SU-DHL-6 (cell line): Measurements from ENCODE around the gene CEP78.

Experiments used
- EZH2phosphoT487 ChIP-seq: fragments of 200-600 bp; sonication (generic), shearing (Covaris generic); conservative IDR thresholded peaks from 2 replicates; pipeline ENCODE4 v1.6.1; 2018; ENCODE audit warnings: mild to moderate bottlenecking, antibody characterized with exemption, low read length, moderate library complexity, mixed read lengths
- TF ChIP-seq, protein P1 (sequence below): fragments of 200-600 bp; sonication (generic); IDR thresholded peaks from one replicate; pipeline ENCODE4 v1.5.1; 2017; ENCODE audit warnings: antibody characterized with exemption, mild to moderate bottlenecking, low read length, moderate library complexity; ENCODE audit not compliant: insufficient read depth, poor library complexity, severe bottlenecking

DNA sequence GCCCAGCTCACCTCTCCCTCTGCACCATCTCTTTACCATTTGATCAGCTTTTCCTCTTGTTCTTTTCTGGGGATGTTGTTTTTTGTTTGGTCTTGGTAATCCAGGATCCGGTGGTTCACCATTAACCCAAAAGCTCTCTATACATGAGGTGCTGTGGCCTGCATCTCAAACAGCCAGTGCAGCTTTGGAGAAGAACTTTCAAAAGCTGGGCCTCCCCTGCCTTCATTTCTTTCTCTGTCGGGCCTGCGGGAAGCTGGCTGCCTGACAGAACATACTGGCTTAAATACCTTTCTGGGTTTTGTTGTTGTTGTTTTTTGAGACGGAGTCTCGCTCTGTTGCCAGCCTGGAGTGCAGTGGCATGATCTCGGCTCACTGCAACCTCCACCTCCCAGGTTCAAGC is 73.2 kb downstream of the CEP78 start:
- TF ChIP-seq, protein P1, sequence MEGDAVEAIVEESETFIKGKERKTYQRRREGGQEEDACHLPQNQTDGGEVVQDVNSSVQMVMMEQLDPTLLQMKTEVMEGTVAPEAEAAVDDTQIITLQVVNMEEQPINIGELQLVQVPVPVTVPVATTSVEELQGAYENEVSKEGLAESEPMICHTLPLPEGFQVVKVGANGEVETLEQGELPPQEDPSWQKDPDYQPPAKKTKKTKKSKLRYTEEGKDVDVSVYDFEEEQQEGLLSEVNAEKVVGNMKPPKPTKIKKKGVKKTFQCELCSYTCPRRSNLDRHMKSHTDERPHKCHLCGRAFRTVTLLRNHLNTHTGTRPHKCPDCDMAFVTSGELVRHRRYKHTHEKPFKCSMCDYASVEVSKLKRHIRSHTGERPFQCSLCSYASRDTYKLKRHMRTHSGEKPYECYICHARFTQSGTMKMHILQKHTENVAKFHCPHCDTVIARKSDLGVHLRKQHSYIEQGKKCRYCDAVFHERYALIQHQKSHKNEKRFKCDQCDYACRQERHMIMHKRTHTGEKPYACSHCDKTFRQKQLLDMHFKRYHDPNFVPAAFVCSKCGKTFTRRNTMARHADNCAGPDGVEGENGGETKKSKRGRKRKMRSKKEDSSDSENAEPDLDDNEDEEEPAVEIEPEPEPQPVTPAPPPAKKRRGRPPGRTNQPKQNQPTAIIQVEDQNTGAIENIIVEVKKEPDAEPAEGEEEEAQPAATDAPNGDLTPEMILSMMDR, result no peak
- TF ChIP-seq EZH2phosphoT487, result no peak
